Renal cortex interstitium (tissue), 15 donors: Measurements from ENCODE around the gene MACROD1. TPM values are rescaled to one million over a fixed set of nuclear protein-coding genes. Genes with fewer than 3 reads are reported as not detected.
A peak's percentile ranks its signal among the peaks of the same experiment; 100 is the strongest.

ENCODE experiments used
- DNase-seq, 11 donors: peaks; one replicate each; pipeline ENCODE4 v3.0.0-alpha.2; 2013; ENCODE audit warnings: low read depth in 9 of 11, low spot score in 4 of 11; ENCODE audit errors: extremely low read depth in 1 of 11
- long read RNA-seq, 16 experiments: transcript quantifications; one replicate each; lab custom pipeline, GENCODE V29; 2026
- polyA plus RNA-seq, 3 donors: library from polyadenylated mRNA; unstranded; fragments of 120-200 nt; gene quantifications; one replicate each; pipeline ENCODE4 v1.2.1, GENCODE V29; 2013; ENCODE audit not compliant: insufficient read length in 3 of 3

Gene MACROD1
- 10 to 100 TPM; 13.4 to 19.5 (median 17.8) TPM for polyA plus RNA-seq
- long read RNA-seq, donor 1, partial matches to known transcripts = 0 of 4 reads
- long read RNA-seq, donor 1, other reads (novel, unspliced or antisense) = 0 of 4 reads
- long read RNA-seq, donor 2, transcript MACROD1-201 (11 exons, 1,205 nt) = major isoform, 5 of 5 reads
- long read RNA-seq, donor 2, partial matches to known transcripts = 0 of 5 reads
- long read RNA-seq, donor 2, other reads (novel, unspliced or antisense) = 0 of 5 reads
- long read RNA-seq, donor 3, partial matches to known transcripts = 0 of 2 reads
- long read RNA-seq, donor 3, other reads (novel, unspliced or antisense) = 0 of 2 reads
- long read RNA-seq, donor 4, transcript MACROD1-201 (11 exons, 1,205 nt) = major isoform, 7 of 386 reads
- long read RNA-seq, donor 4, partial matches to known transcripts = 236 of 386 reads
- long read RNA-seq, donor 4, other reads (novel, unspliced or antisense) = 143 of 386 reads
- long read RNA-seq, donor 5 = 0 reads
- long read RNA-seq, donor 6, partial matches to known transcripts = 0 of 3 reads
- long read RNA-seq, donor 6, other reads (novel, unspliced or antisense) = 0 of 3 reads
- long read RNA-seq, donor 7, transcript MACROD1-201 (11 exons, 1,205 nt) = major isoform, 7 of 7 reads
- long read RNA-seq, donor 7, partial matches to known transcripts = 0 of 7 reads
- long read RNA-seq, donor 7, other reads (novel, unspliced or antisense) = 0 of 7 reads
- long read RNA-seq, donor 8, transcript MACROD1-201 (11 exons, 1,205 nt) = major isoform, 11 of 145 reads
- long read RNA-seq, donor 8, partial matches to known transcripts = 94 of 145 reads
- long read RNA-seq, donor 8, other reads (novel, unspliced or antisense) = 39 of 145 reads
- long read RNA-seq, donor 9, partial matches to known transcripts = 0 of 3 reads
- long read RNA-seq, donor 9, other reads (novel, unspliced or antisense) = 0 of 3 reads
- long read RNA-seq, donor 10, partial matches to known transcripts = 49 of 103 reads
- long read RNA-seq, donor 10, other reads (novel, unspliced or antisense) = 50 of 103 reads
- long read RNA-seq, donor 11, partial matches to known transcripts = 0 of 3 reads
- long read RNA-seq, donor 11, other reads (novel, unspliced or antisense) = 0 of 3 reads
- long read RNA-seq, donor 12, partial matches to known transcripts = 0 of 3 reads
- long read RNA-seq, donor 12, other reads (novel, unspliced or antisense) = 0 of 3 reads
- long read RNA-seq, donor 13 = 0 reads
- long read RNA-seq, donor 14, partial matches to known transcripts = 138 of 269 reads
- long read RNA-seq, donor 14, other reads (novel, unspliced or antisense) = 126 of 269 reads
- long read RNA-seq, donor 15 = 0 reads
- long read RNA-seq, donor 16, transcript MACROD1-201 (11 exons, 1,205 nt) = major isoform, 14 of 541 reads
- long read RNA-seq, donor 16, partial matches to known transcripts = 194 of 541 reads
- long read RNA-seq, donor 16, other reads (novel, unspliced or antisense) = 331 of 541 reads

- peak in 1 of 11 donors; percentile 58 for DNase-seq
Observed at GRCh38 chr11:64165842-64166635, at the start of gene MACROD1. Gene MACROD1, minus strand, starts transcription at chr11:64166113. Its CDS starts 119 bp downstream, at chr11:64165994.

GRCh38 chr11:64211181-64211872 lies 45.4 kb upstream of the MACROD1 start:
- DNase-seq = no peak

DNA sequence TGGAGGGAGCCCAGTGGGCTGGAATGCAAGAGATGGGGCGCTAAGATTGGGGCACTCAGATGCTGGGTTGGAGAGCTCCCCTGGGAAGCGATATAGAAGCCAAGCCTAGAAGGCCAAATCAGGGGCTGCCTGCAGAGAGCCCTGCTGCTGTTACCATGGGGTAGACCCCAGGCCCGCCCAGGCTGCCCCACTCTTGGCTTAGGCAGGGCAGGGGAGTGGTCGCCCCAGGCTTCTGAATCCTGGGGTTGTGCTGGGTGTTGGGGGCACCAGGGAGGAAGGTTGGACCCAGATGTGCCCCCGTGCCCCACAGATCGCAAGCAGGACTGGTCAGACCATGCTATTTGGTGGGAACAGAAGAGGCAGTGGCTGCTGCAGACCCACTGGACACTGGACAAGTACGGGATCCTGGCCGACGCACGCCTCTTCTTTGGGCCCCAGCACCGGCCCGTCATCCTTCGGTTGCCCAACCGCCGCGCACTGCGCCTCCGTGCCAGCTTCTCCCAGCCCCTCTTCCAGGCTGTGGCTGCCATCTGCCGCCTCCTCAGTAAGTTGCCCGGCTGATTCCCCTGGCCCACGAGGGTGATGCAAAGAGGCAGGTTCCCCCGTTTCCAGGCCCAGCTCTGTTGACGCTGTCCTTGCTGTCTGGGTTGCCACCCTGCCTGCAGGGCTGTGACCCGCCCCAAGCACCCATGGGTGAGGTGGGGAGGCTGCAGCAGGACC lies 44.5 kb upstream of the MACROD1 start:
- DNase-seq = no peak

DNA sequence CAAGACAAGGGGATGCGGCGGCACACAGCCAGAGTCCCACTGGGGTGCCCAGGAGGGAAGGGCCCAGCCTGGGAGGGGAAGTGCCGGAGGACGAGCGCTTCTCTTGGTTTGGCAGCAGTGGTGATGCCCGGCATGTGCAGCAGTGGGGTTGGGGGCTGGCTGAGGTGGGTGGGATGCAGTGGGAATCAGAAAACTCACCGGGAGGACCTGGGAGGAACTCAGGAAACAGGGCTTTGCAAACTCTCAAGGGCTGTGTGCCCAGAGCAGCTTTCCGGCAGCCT lies 43.6 kb upstream of the MACROD1 start:
- DNase-seq = no peak

DNA sequence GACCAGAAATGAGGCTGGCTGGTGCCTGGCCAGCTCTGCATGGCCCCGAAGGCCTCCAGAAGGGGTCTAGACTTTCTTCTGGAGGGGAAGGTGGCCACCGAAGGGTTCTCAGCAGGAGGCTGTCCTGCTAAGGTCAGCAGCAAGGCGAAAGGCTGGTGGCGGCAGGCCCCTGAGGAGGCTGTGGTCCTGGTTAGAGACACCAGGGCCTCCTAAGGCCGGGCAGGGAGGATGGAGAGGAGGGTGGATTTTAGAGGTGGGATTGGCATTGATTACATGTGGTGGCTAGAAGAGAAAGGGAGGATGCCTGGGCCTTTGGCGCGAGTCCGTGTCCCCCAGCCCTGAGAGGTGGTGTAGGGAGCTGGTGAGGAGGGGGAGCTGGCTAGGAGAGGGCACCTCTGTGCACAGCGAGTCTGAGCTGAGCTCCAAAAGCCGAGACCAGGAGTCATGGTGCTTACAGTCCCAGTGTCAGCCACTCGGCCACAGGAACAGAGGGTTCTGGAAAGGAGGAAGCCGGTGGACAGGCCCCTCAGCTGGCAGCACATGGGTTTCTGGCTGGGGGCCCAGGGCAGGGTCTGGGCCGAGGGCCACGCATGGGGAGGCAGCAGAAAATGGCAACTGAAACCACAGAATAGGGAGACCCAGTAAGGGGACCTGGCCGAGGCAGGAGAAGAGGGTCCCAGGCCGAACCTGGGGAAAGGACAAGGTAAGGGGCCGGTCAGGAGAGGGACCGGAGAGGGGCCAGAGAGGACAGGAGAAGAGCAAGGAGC lies 43.1 kb upstream of the MACROD1 start:
- DNase-seq = no peak

DNA sequence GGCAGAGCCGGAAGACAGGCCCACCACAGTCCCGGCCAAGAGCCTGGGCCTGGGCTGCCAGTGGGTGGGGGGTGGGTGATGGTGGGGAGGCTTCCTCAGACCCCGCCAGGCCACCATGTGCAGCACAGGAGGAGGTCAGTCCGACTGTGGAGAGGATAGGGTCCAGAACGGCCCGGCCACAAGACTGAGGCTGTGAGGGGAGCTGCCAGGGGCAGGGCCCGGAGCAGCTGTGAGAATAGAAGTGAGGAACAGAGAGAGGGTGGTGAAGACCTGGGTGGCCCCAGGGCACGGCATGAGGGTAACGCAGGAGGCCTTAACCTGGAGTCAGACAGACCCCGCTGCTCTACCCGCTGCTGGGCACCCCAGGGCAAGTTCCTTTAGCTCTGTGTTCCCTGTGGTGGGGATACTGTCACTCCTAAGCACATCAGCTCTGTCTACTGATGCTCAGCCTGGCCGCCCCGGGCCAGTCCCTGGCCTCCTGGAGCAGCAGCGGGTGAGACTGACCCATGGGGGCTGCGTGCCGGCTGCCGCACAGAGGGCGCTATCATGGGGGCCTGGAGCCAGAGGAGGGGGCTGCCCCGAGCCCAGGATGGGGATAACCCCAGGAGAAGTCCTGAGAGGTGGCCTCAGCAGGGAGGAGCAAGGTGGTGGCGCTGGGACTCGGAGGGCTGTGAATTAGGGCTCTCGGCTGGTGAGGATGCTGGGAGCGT lies 42.3 kb upstream of the MACROD1 start:
- no peak for DNase-seq

DNA sequence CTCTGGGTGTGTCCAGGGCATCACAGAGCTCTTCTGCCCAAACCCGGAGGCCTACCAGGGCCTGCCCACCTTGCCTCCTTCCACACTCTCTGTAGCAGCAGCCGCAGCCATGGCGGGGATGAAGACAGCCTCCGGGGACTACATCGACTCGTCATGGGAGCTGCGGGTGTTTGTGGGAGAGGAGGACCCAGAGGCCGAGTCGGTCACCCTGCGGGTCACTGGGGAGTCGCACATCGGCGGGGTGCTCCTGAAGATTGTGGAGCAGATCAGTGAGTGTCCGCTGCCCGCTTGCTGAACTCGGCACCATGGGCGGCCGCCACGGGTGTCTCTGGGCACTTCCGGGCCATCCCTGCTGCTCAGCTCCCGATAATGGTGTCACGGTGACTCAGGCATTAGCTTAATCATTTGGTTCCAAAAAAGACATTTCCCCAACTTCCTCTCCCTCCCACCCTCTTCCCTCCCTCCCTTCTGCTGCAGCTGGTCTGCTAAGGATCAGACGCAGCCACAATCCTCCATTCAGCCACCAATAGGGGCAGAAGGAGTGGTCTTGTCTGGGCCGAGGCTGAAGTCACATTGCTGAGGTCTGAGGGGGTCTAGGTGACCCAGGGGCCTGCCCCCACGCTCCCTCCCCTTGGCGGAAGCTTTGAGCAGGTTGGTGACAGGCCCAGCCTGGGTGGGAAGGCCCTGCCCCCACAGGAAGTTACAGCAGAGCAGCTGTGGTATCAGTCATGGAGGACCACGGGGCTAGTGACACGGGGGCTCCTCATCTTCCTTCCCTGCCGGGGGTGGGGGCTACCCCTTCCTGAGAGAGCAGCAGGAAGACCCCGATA lies 41.6 kb upstream of the MACROD1 start:
- DNase-seq = peak in 2 of 11 donors; percentile 57

DNA sequence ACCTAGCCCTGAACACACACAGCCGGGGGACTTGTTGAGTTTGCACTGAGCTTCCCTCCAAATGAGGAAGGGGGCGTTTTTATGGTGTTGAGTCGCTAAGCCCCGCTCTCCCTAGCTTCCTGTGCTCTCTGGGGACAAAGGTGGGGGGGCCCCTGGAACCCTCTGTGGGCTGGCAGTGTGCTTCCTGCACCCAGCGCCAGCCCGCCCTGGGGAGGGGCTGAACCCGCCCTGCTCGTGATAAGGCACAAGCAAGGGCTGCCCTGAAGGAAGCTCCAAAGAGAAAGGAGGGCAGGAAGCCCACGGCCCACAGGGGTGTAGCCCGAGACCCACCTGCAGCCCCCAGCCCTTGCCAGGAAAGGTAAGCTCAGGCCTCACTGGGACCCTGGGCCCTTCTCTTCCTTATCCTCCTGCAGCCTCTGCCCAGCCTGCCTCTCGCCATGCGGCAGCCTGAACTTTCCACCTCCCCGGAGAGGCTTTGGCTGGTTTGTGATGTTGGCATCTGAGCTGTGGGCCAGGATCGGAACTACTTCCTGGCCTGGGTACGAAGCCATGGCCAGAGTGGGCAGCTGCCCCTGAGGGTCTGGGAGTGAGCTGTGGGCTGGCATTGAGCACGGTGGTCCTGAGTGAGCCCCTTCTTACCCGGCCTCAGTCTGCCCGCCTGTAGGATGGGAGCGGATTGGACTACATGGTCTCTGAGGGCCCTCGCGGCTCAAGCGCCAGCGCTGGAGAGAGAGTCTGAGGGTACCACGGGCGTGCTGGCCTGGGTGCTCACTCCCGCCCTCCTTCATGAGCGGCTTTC lies 40.7 kb upstream of the MACROD1 start, which contains the start of gene FERMT3:
Gene FERMT3 (plus strand): TSS at position 265 of the 799 bp plus-strand sequence. CDS start 644 bp downstream, outside the sequence.
- no peak for DNase-seq

- DNase-seq = peak in 9 of 11 donors; percentile 76 to 85 (median 83)
Observed at GRCh38 chr11:64204464-64204989, 38.6 kb upstream of the MACROD1 start.

GRCh38 chr11:64204080-64204440 lies 38.1 kb upstream of the MACROD1 start:
- DNase-seq = no peak

DNA sequence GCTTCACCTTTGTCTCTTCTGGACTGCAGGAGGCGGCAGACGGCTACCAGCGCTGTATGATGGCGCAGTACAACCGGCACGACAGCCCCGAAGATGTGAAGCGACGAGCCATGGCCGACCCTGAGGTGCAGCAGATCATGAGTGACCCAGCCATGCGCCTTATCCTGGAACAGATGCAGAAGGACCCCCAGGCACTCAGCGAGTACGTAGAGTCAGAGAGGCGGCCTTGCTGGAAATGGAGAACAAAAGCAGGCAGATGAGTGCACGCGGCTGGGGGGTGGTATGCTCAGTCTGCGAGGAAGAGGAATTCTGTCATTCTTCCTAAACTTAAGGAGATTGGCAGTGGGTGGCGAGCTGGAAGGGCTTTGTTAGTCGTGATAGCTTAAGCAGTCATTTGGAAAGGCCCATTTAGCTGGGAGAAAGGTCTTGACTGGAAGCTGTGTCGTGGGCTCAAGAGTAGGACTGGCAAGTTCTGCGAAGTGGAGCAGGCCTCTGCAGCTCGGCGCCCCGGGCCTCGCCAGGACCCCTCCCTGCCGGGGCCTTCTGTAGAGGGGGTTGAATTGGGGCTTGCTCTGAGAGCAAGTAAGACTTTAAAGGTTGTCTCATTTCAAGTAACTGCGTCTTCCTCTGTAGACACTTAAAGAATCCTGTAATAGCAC lies 37.6 kb upstream of the MACROD1 start:
- DNase-seq = no peak

- no peak for DNase-seq
Observed at GRCh38 chr11:64202992-64203391, 37.1 kb upstream of the MACROD1 start.

DNA sequence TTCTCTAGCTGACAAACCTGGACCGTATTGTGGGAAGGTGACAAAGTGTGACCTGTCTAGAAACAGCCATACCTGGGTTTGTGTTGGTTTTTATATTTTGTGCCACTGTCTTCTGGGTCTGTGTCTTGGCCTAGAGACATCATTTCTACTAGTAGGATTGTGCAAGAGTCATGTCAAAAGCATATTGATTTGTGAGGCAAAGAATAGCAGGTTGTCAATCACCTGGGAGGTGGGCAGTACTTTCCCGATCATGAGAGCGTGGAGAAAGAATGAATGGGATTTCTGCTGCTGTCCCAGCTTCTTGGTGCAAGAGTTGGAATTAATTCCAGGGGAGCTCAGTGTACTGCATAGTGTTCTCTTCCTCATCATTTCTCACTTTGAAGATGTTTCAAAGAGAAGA lies 35.6 kb upstream of the MACROD1 start:
- DNase-seq = no peak
